ENCODE data around the gene PIP5K1C. TPM values are rescaled to one million over a fixed set of nuclear protein-coding genes. Genes with fewer than 3 reads are reported as not detected.

Gene PIP5K1C
- polyA plus RNA-seq, 1 donor (not counting 4 experiments of a cell fraction or from before 2014, with no cell fraction given) = 3.6 TPM

GRCh38 chr19:3670796-3671679 lies 29.2 kb downstream of the PIP5K1C start:
- Histone ChIP-seq H3K4me1 (ENCODE audit: control insufficient read depth, extremely low read depth, insufficient read depth, low read length) (peaks cover 7% of the 10 kb centered on the region), H3K27ac (ENCODE audit: control insufficient read depth, insufficient read depth, low read length) (no peak overlapping the region), H3K9me1 (ENCODE audit: control insufficient read depth, extremely low read depth, insufficient read depth, low read length) (no peaks in the 10 kb centered on the region), H3K4me2 (ENCODE audit: control insufficient read depth, extremely low read depth, insufficient read depth, low read depth, low read length) (no peak overlapping the region), H3K4me3 (ENCODE audit: control insufficient read depth in 2 of 3, extremely low read depth in 1 of 3, insufficient read depth in 2 of 3, low read depth in 1 of 3, low read length in 3 of 3) (no peak overlapping the region), H2AFZ (ENCODE audit: control insufficient read depth, low read length) (no peak overlapping the region), H3K36me3 (ENCODE audit: control insufficient read depth in 2 of 2, extremely low read depth in 1 of 2, insufficient read depth in 2 of 2, low read length in 2 of 2) (peaks cover 0 to 2% of the 10 kb centered on the region in 2 experiments), H3K9me3 (ENCODE audit: control insufficient read depth, low read depth, low read length) (no peaks in the 10 kb centered on the region), H4K20me1 (ENCODE audit: control insufficient read depth, extremely low read depth, insufficient read depth, low read length) (peaks cover 17% of the 10 kb centered on the region), H3K79me2 (ENCODE audit: control insufficient read depth, insufficient read depth, low read length) (no peaks in the 10 kb centered on the region), H3K9ac (ENCODE audit: control insufficient read depth, extremely low read depth, insufficient read depth, low read length) (no peak overlapping the region), H3K27me3 (ENCODE audit: control insufficient read depth, extremely low read depth, insufficient read depth, low read length) (no peaks in the 10 kb centered on the region)
- TF ChIP-seq CTCF (optimal IDR thresholded peaks at IDR 0.05 in 1 of 3, IDR thresholded peaks at IDR 0.05 in 1 of 3, conservative IDR thresholded peaks at IDR 0.05 in 1 of 3; ENCODE audit: extremely low read depth in 1 of 3, insufficient read depth in 2 of 3, low read length in 3 of 3) (no peak), EZH2 (IDR thresholded peaks at IDR 0.05; ENCODE audit: low read length) (no peak)
- dilution Hi-C loops (cut with MboI; ENCODE audit: extremely low pct_ligation_motif_present, low sequenced_read_pairs) = no loop called here
- FAIRE-seq = no peak
- no peak for DNase-seq (ENCODE audit: low read depth, low spot score)

- Histone ChIP-seq H3K27me3 (ENCODE audit: control insufficient read depth, extremely low read depth, insufficient read depth, low read length) (no peaks in the 10 kb centered on the region), H3K9ac (ENCODE audit: control insufficient read depth, extremely low read depth, insufficient read depth, low read length) (no peak overlapping the region), H3K4me2 (ENCODE audit: control insufficient read depth, extremely low read depth, insufficient read depth, low read depth, low read length) (no peak overlapping the region), H3K27ac (ENCODE audit: control insufficient read depth, insufficient read depth, low read length) (no peak overlapping the region), H3K9me3 (ENCODE audit: control insufficient read depth, low read depth, low read length) (no peaks in the 10 kb centered on the region), H3K4me3 (ENCODE audit: control insufficient read depth in 2 of 3, extremely low read depth in 1 of 3, insufficient read depth in 2 of 3, low read depth in 1 of 3, low read length in 3 of 3) (no peak overlapping the region), H2AFZ (ENCODE audit: control insufficient read depth, low read length) (no peak overlapping the region), H3K36me3 (ENCODE audit: control insufficient read depth in 2 of 2, extremely low read depth in 1 of 2, insufficient read depth in 2 of 2, low read length in 2 of 2) (peaks cover 0 to 2% of the 10 kb centered on the region in 2 experiments), H3K9me1 (ENCODE audit: control insufficient read depth, extremely low read depth, insufficient read depth, low read length) (no peaks in the 10 kb centered on the region), H3K79me2 (ENCODE audit: control insufficient read depth, insufficient read depth, low read length) (no peaks in the 10 kb centered on the region), H3K4me1 (ENCODE audit: control insufficient read depth, extremely low read depth, insufficient read depth, low read length) (peaks cover 7% of the 10 kb centered on the region), H4K20me1 (ENCODE audit: control insufficient read depth, extremely low read depth, insufficient read depth, low read length) (peaks cover 17% of the 10 kb centered on the region)
- dilution Hi-C loops (cut with MboI; ENCODE audit: extremely low pct_ligation_motif_present, low sequenced_read_pairs) = no loop called here
- no peak for TF ChIP-seq EZH2 (IDR thresholded peaks at IDR 0.05; ENCODE audit: low read length)
- no peak for TF ChIP-seq CTCF (optimal IDR thresholded peaks at IDR 0.05 in 1 of 3, IDR thresholded peaks at IDR 0.05 in 1 of 3, conservative IDR thresholded peaks at IDR 0.05 in 1 of 3; ENCODE audit: extremely low read depth in 1 of 3, insufficient read depth in 2 of 3, low read length in 3 of 3)
- FAIRE-seq (no peak), DNase-seq (ENCODE audit: low read depth, low spot score) (no peak)
Measured at GRCh38 chr19:3669947-3670795, 30.1 kb downstream of the PIP5K1C start.

Data from keratinocyte (primary cell).